WTC11 (cell line): ENCODE data around the gene LCN1. TPM values are rescaled to one million over a fixed set of nuclear protein-coding genes. Genes with fewer than 3 reads are reported as not detected.
"Not testable (repeated sequence)": the region's sequence is repeated elsewhere in the genome, so short reads cannot be mapped to it uniquely, and the experiment has no call there.

Experiments used
- ATAC-seq: fragments of 200-7000 bp; cut with Tn5 transposase; 2 replicates; pipeline ENCODE4 v1.10.0; 2021; ENCODE audit warnings: mild to moderate bottlenecking, moderate library complexity
- CTCF ChIA-PET: fragments of 300-600 bp; sonication (Branson Sonifier 250); formaldehyde crosslinking; loops from one replicate; lab custom pipeline; 2021; ENCODE audit warnings: antibody characterized with exemption; lab: Charles Lee
- POLR2A ChIA-PET: fragments of 350-600 bp; sonication (Branson Sonifier 250); formaldehyde crosslinking; loops from one replicate; lab custom pipeline; 2021; ENCODE audit warnings: antibody characterized with exemption; lab: Charles Lee
- DNase-seq: peaks from one replicate; pipeline ENCODE4 v3.0.0; 2021; ENCODE audit warnings: low spot score
- H3K27ac Mint-ChIP-seq: 2 replicates; pipeline ENCODE4 v1.8.0; 2021; ENCODE audit warnings: mixed read lengths
- H3K27me3 Mint-ChIP-seq: 2 replicates; pipeline ENCODE4 v1.8.0; 2021; ENCODE audit warnings: low read depth, mild to moderate bottlenecking, moderate library complexity, mixed read lengths
- H3K36me3 Mint-ChIP-seq: 2 replicates; pipeline ENCODE4 v1.8.0; 2021; ENCODE audit warnings: mixed read lengths
- H3K4me1 Mint-ChIP-seq: 2 replicates; pipeline ENCODE4 v1.8.0; 2022; ENCODE audit warnings: mixed read lengths
- H3K4me3 Mint-ChIP-seq: 2 replicates; pipeline ENCODE4 v1.8.0; 2021; ENCODE audit warnings: mild to moderate bottlenecking, moderate library complexity, mixed read lengths
- H3K9me3 Mint-ChIP-seq: 2 replicates; pipeline ENCODE4 v1.8.0; 2021; ENCODE audit warnings: mixed read lengths
- CREB1 ChIP-seq: sonication (generic); formaldehyde crosslinking; IDR thresholded peaks from 2 replicates; pipeline ENCODE4 v1.8.0; 2023; ENCODE audit warnings: mild to moderate bottlenecking, missing genetic modification reagents
- CTCF ChIP-seq: fragments of 200-600 bp; IDR thresholded peaks from 2 replicates; pipeline ENCODE4 v1.8.0; 2022; ENCODE audit warnings: antibody characterized with exemption
- GRHL2 ChIP-seq: fragments of 250-450 bp; sonication (Bioruptor Pico); IDR thresholded peaks from 2 replicates; pipeline ENCODE4 v1.8.0; 2022; ENCODE audit warnings: mild to moderate bottlenecking, moderate library complexity; ENCODE audit not compliant: insufficient replicate concordance, severe bottlenecking
- GTF2I ChIP-seq: fragments of 250-450 bp; sonication (Bioruptor Pico); conservative IDR thresholded peaks from 2 replicates; pipeline ENCODE4 v1.4.0; 2021; ENCODE audit warnings: mild to moderate bottlenecking
- HMGXB4 ChIP-seq: sonication (generic); formaldehyde crosslinking; IDR thresholded peaks from 2 replicates; pipeline ENCODE4 v1.8.1; 2023; ENCODE audit warnings: mild to moderate bottlenecking, moderate library complexity, missing genetic modification reagents
- KAT7 ChIP-seq: sonication (generic); formaldehyde crosslinking; IDR thresholded peaks from 2 replicates; pipeline ENCODE4 v1.8.1; 2023; ENCODE audit warnings: missing genetic modification reagents, mild to moderate bottlenecking, borderline replicate concordance
- MLX ChIP-seq: sonication (generic); formaldehyde crosslinking; IDR thresholded peaks from 2 replicates; pipeline ENCODE4 v1.8.1; 2023; ENCODE audit warnings: mild to moderate bottlenecking, missing genetic modification reagents, moderate library complexity
- MXD4 ChIP-seq: fragments of 250-450 bp; sonication (Bioruptor Pico); IDR thresholded peaks from 2 replicates; pipeline ENCODE4 v1.8.0; 2021; ENCODE audit warnings: mild to moderate bottlenecking, moderate library complexity, borderline replicate concordance
- NFE2L1 ChIP-seq: sonication (generic); formaldehyde crosslinking; IDR thresholded peaks from 2 replicates; pipeline ENCODE4 v1.8.1; 2023; ENCODE audit warnings: missing genetic modification reagents
- NR1H2 ChIP-seq: sonication (generic); formaldehyde crosslinking; IDR thresholded peaks from 2 replicates; pipeline ENCODE4 v1.9.0; 2021; ENCODE audit warnings: mild to moderate bottlenecking, moderate library complexity, missing genetic modification reagents
- NR2C2 ChIP-seq: sonication (generic); formaldehyde crosslinking; IDR thresholded peaks from 2 replicates; pipeline ENCODE4 v1.8.0; 2022; ENCODE audit warnings: mild to moderate bottlenecking, missing genetic modification reagents
- USF2 ChIP-seq: sonication (generic); formaldehyde crosslinking; IDR thresholded peaks from 2 replicates; pipeline ENCODE4 v1.8.1; 2023; ENCODE audit warnings: mild to moderate bottlenecking, missing genetic modification reagents, moderate library complexity
- ZNF138 ChIP-seq: sonication (generic); formaldehyde crosslinking; conservative IDR thresholded peaks from 2 replicates; pipeline ENCODE4 v1.8.1; 2022; ENCODE audit warnings: mild to moderate bottlenecking, moderate library complexity, missing genetic modification reagents
- ZNF396 ChIP-seq: fragments of 250-450 bp; sonication (Bioruptor Pico); IDR thresholded peaks from 2 replicates; pipeline ENCODE4 v1.8.0; 2021; ENCODE audit warnings: mild to moderate bottlenecking, moderate library complexity, borderline replicate concordance
- ZNF425 ChIP-seq: fragments of 250-450 bp; sonication (Bioruptor Pico); conservative IDR thresholded peaks from 2 replicates; pipeline ENCODE4 v1.9.0; 2021; ENCODE audit warnings: mild to moderate bottlenecking
- total RNA-seq: library from RNA; stranded (reverse); gene quantifications from 3 replicates; pipeline ENCODE4 v1.2.3, GENCODE V29; 2021
- TF ChIP-seq, protein P1 (sequence below): sonication (generic); formaldehyde crosslinking; IDR thresholded peaks from 2 replicates; pipeline ENCODE4 v1.8.0; 2023; ENCODE audit warnings: mild to moderate bottlenecking, missing genetic modification reagents

The LCN1 gene
- total RNA-seq, 1 experiment from 2014 or later: not detected

DNA sequence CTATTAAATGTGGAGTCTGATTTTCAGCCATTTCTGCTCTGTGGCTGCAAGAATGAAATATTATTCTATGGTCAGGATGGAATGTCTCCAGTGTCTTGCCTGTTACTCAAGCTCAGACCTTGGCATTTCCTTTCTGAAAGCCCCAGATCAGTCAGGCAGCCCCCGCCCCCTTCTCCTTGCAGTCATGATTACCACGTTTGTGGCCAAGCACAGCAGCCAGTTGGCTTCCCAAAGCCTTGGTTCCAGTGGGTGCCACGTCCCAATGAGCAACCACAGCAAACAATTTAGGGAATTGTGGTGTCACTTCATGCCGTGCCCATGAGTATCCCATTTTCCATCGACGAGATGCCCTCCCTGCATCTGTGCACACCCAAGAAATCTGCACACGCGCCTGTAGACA lies 15.0 kb downstream of the LCN1 start:
- Mint-ChIP-seq H3K4me1 (peaks cover 8% of the 10 kb centered on the region), H3K9me3 (no peaks in the 10 kb centered on the region), H3K4me3 (no peak overlapping the region), H3K36me3 (no peaks in the 10 kb centered on the region)
- ChIA-PET POLR2A (no interaction called here), CTCF (no interaction called here)
- ATAC-seq (no peak), DNase-seq (no peak)
- TF ChIP-seq CTCF: no peak
- TF ChIP-seq ZNF396 (CRISPR knock-in tag): no peak
- TF ChIP-seq NR1H2 (CRISPR knock-in tag): no peak
- no peak for TF ChIP-seq NFE2L1
- no peak for TF ChIP-seq MLX (CRISPR knock-in tag)
- no peak for TF ChIP-seq CREB1 (CRISPR knock-in tag)
- TF ChIP-seq GTF2I (CRISPR knock-in tag): no peak
- no peak for TF ChIP-seq HMGXB4
- no peak for TF ChIP-seq ZNF425 (CRISPR knock-in tag)
- no peak for TF ChIP-seq MXD4
- TF ChIP-seq NR2C2 (CRISPR knock-in tag): no peak
- no peak for TF ChIP-seq KAT7
- TF ChIP-seq, all 79 proteins: peak for 0
- no peaks in the 10 kb centered on the region for H3K27me3 Mint-ChIP-seq
- no peak overlapping the region for H3K27ac Mint-ChIP-seq

- H3K4me3 Mint-ChIP-seq, H3K36me3 Mint-ChIP-seq, H3K27me3 Mint-ChIP-seq, H3K4me1 Mint-ChIP-seq, H3K27ac Mint-ChIP-seq, ATAC-seq, DNase-seq, CTCF ChIA-PET, H3K9me3 Mint-ChIP-seq, POLR2A ChIA-PET: not testable (repeated sequence)
Observed at GRCh38 chr9:135543262-135543894, 22.1 kb downstream of the LCN1 start.

DNA sequence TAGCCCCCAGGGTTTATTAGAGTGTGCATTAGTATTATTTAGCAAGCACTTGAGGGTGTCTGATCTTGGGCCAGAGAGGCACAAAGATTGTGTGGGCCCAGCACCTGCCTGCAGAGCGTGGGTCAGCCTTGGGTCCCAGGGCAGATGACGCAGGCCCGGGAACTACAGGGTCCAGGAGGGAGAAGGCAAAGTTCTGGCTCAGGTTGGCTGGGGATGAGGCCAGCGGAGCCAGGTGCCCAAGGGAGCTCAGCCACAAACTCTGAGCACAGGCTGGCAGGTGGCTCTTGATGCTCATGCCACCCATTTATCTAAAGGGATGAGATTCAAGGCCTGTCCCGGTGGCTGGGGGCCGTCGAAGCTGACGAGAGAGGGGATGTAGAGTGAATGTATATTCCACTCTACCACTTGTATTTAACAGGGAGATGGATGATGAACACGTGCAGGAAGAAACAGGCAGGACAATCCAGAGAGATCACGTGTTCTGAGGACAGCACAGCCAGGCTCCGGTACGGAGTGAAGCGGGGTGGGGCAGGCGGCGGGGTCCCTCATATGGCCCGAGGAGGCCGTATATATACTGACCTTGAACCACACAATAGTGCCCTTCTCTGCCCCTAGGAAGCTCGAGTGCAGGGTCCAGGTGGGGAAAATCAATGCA lies 23.9 kb downstream of the LCN1 start:
- Mint-ChIP-seq H3K9me3 (peaks cover 6% of the 10 kb centered on the region; the same call in 1 of the 2 replicates), H3K27me3 (no peaks in the 10 kb centered on the region), H3K27ac (no peak overlapping the region), H3K4me3 (no peak overlapping the region), H3K4me1 (no peaks in the 10 kb centered on the region), H3K36me3 (no peaks in the 10 kb centered on the region)
- TF ChIP-seq USF2 (CRISPR knock-in tag): no peak
- no peak for TF ChIP-seq GRHL2 (CRISPR knock-in tag)
- no peak for TF ChIP-seq ZNF138 (CRISPR knock-in tag)
- TF ChIP-seq, protein P1, sequence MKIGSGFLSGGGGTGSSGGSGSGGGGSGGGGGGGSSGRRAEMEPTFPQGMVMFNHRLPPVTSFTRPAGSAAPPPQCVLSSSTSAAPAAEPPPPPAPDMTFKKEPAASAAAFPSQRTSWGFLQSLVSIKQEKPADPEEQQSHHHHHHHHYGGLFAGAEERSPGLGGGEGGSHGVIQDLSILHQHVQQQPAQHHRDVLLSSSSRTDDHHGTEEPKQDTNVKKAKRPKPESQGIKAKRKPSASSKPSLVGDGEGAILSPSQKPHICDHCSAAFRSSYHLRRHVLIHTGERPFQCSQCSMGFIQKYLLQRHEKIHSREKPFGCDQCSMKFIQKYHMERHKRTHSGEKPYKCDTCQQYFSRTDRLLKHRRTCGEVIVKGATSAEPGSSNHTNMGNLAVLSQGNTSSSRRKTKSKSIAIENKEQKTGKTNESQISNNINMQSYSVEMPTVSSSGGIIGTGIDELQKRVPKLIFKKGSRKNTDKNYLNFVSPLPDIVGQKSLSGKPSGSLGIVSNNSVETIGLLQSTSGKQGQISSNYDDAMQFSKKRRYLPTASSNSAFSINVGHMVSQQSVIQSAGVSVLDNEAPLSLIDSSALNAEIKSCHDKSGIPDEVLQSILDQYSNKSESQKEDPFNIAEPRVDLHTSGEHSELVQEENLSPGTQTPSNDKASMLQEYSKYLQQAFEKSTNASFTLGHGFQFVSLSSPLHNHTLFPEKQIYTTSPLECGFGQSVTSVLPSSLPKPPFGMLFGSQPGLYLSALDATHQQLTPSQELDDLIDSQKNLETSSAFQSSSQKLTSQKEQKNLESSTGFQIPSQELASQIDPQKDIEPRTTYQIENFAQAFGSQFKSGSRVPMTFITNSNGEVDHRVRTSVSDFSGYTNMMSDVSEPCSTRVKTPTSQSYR (CRISPR knock-in tag): no peak
- TF ChIP-seq NFE2L1: no peak
- CTCF ChIA-PET: no interaction called here
- POLR2A ChIA-PET: no interaction called here
- ATAC-seq (no peak), DNase-seq (no peak)

GRCh38 chr9:135545646-135546176 lies 24.5 kb downstream of the LCN1 start, which contains the start of gene OBP2A:
Gene OBP2A (plus strand): TSS chr9:135546126. CDS start chr9:135546181, 55 bp downstream.
- H3K4me3 Mint-ChIP-seq, POLR2A ChIA-PET, H3K27me3 Mint-ChIP-seq, H3K36me3 Mint-ChIP-seq, H3K9me3 Mint-ChIP-seq, ATAC-seq, CTCF ChIA-PET, H3K27ac Mint-ChIP-seq, H3K4me1 Mint-ChIP-seq, DNase-seq: not testable (repeated sequence)
